Measurements from ENCODE around the gene ITIH4. TPM values are rescaled to one million over a fixed set of nuclear protein-coding genes. Genes with fewer than 3 reads are reported as not detected.

ITIH4 gene
- total RNA-seq, 4 donors from 2014 or later, result 1.2 to 7.0 (median 3.4) TPM

- no peak overlapping the region for H3K4me3 ChIP-seq
- peaks cover 5% of the 10 kb centered on the region for H3K27me3 ChIP-seq
- no peak overlapping the region for H3K27ac ChIP-seq
- ATAC-seq, result no peak
- no peaks in the 10 kb centered on the region for H3K36me3 ChIP-seq
- WGBS, 2 donors (ENCODE audit: low coverage in 1 of 2), result 63 to 96% methylated on average over 3 to 8 of the region's 11 CpGs
- H3K4me1 ChIP-seq, result no peaks in the 10 kb centered on the region
- no peaks in the 10 kb centered on the region for H3K9me3 ChIP-seq
- no peak for TF ChIP-seq POLR2A (IDR thresholded peaks at IDR 0.05)
- TF ChIP-seq EP300 (IDR thresholded peaks at IDR 0.05), result no peak
- TF ChIP-seq CTCF (IDR thresholded peaks at IDR 0.05), result no peak
- TF ChIP-seq POLR2AphosphoS5 (IDR thresholded peaks at IDR 0.05), result no peak
These were observed 43.2 kb downstream of the ITIH4 start for GRCh38 chr3:52787246-52787645.

- H3K27me3 ChIP-seq, result peaks cover 8% of the 10 kb centered on the region
- no peak for TF ChIP-seq EP300 (IDR thresholded peaks at IDR 0.05)
- TF ChIP-seq POLR2A (IDR thresholded peaks at IDR 0.05), result no peak
- no peak for TF ChIP-seq POLR2AphosphoS5 (IDR thresholded peaks at IDR 0.05)
- TF ChIP-seq CTCF (IDR thresholded peaks at IDR 0.05), result no peak
- no peaks in the 10 kb centered on the region for H3K4me1 ChIP-seq
- H3K4me3 ChIP-seq, result no peak overlapping the region
- 89 to 100% methylated on average over 4 to 14 of the region's 19 CpGs for WGBS, 2 donors (ENCODE audit: low coverage in 1 of 2)
- H3K36me3 ChIP-seq, result no peaks in the 10 kb centered on the region
- no peak overlapping the region for H3K27ac ChIP-seq
- no peaks in the 10 kb centered on the region for H3K9me3 ChIP-seq
- no peak for ATAC-seq
These were observed 43.9 kb downstream of the ITIH4 start for GRCh38 chr3:52786330-52787215.

- TF ChIP-seq POLR2AphosphoS5 (IDR thresholded peaks at IDR 0.05) (no peak), CTCF (IDR thresholded peaks at IDR 0.05) (no peak), EP300 (IDR thresholded peaks at IDR 0.05) (no peak), POLR2A (IDR thresholded peaks at IDR 0.05) (no peak)
- no peak overlapping the region for H3K27ac ChIP-seq
- no peak overlapping the region for H3K4me3 ChIP-seq
- ATAC-seq, result no peak
- peaks cover 8% of the 10 kb centered on the region for H3K27me3 ChIP-seq
- 100% methylated on average over 1 of the region's 5 CpGs; no CpG with 5 or more reads in 1 of the 2 donors for whole genome bisulfite sequencing, 2 donors (ENCODE audit: low coverage in 1 of 2)
- no peaks in the 10 kb centered on the region for H3K36me3 ChIP-seq
- no peaks in the 10 kb centered on the region for H3K9me3 ChIP-seq
- H3K4me1 ChIP-seq, result no peaks in the 10 kb centered on the region
These were observed 45.4 kb downstream of the ITIH4 start for GRCh38 chr3:52784931-52785590.

GRCh38 chr3:52784021-52784621 is 46.4 kb downstream of the ITIH4 start:
- no peak overlapping the region for H3K4me3 ChIP-seq
- H3K4me1 ChIP-seq, result no peaks in the 10 kb centered on the region
- no peak overlapping the region for H3K27ac ChIP-seq
- H3K27me3 ChIP-seq, result peaks cover 8% of the 10 kb centered on the region
- 44 to 85% methylated on average over 1 to 4 of the region's 18 CpGs for WGBS, 2 donors (ENCODE audit: low coverage in 1 of 2)
- TF ChIP-seq POLR2AphosphoS5 (IDR thresholded peaks at IDR 0.05), result no peak
- H3K36me3 ChIP-seq, result no peaks in the 10 kb centered on the region
- no peaks in the 10 kb centered on the region for H3K9me3 ChIP-seq
- ATAC-seq, result no peak

GRCh38 chr3:52783211-52783555 is 47.3 kb downstream of the ITIH4 start:
- Histone ChIP-seq H3K4me1 (no peaks in the 10 kb centered on the region), H3K36me3 (no peaks in the 10 kb centered on the region), H3K27me3 (peaks cover 8% of the 10 kb centered on the region), H3K4me3 (no peak overlapping the region), H3K27ac (no peak overlapping the region), H3K9me3 (no peaks in the 10 kb centered on the region)
- no peak for TF ChIP-seq POLR2AphosphoS5 (IDR thresholded peaks at IDR 0.05)
- no peak for TF ChIP-seq POLR2A (IDR thresholded peaks at IDR 0.05)
- no peak for TF ChIP-seq CTCF (IDR thresholded peaks at IDR 0.05)
- no peak for TF ChIP-seq EP300 (IDR thresholded peaks at IDR 0.05)
- 0% methylated on average over 1 of the region's 3 CpGs; no CpG with 5 or more reads in 1 of the 2 donors for WGBS, 2 donors (ENCODE audit: low coverage in 1 of 2)
- ATAC-seq, result no peak
